Heart left ventricle (tissue), 13 donors: ENCODE results near the gene CACNA2D1.

Experiments
- POLR2A ChIP-seq, 2 donors: fragments of 450-650 bp; IDR thresholded peaks; one replicate each; pipeline ENCODE4 v1.6.1; 2017; ENCODE audit warnings: antibody characterized with exemption in 2 of 2, mild to moderate bottlenecking in 2 of 2, moderate library complexity in 2 of 2
- TF ChIP-seq, protein P1 (sequence below), 12 donors: fragments of 200-600 bp; sonication (generic) in 4 of 12; IDR thresholded peaks; one replicate each; pipeline versions ENCODE4 v1.5.0 to v1.8.0; 2018 to 2022; ENCODE audit warnings: antibody characterized with exemption in 12 of 12, mild to moderate bottlenecking in 5 of 12
- donor health status: ischemic (EF 13 %, LVEDD 7.1; RV severe dilation, severe dysfunction).
- donor health status: DM: no; HTN: yes; CAD: no.
- donor health status: DM: no; HTN: no; CAD: no.
- donor health status: ischemic (EF 25% LVEDD 6.9; RV normal size, moderate dysfunction).
- donor health status: ischemic (EF 25% LVEDD 5.7; RV mildly dilated, moderate dysfunction).
- donor health status: ischemic (EF 35%, LVEDD 5.7; RV mildly dilated, moderate dysfunction).
- donor health status: nonischemic (EF 11% LVEDD 7.7; RV severe dilation, severe dysfunction).
- donor health status: DM: yes; HTN: yes; CAD: no.
- donor health status: PGD.
- donor health status: ischemic (EF 29% LVEDD 5.4; RV normal size, mild dysfunction).
- donor health status: nonischemic (EF 23%, LVEDD 6.1; RV moderate dilation, normal function).

GRCh38 chr7:82382276-82382675, 61.3 kb downstream of the CACNA2D1 start:
- TF ChIP-seq, protein P1, sequence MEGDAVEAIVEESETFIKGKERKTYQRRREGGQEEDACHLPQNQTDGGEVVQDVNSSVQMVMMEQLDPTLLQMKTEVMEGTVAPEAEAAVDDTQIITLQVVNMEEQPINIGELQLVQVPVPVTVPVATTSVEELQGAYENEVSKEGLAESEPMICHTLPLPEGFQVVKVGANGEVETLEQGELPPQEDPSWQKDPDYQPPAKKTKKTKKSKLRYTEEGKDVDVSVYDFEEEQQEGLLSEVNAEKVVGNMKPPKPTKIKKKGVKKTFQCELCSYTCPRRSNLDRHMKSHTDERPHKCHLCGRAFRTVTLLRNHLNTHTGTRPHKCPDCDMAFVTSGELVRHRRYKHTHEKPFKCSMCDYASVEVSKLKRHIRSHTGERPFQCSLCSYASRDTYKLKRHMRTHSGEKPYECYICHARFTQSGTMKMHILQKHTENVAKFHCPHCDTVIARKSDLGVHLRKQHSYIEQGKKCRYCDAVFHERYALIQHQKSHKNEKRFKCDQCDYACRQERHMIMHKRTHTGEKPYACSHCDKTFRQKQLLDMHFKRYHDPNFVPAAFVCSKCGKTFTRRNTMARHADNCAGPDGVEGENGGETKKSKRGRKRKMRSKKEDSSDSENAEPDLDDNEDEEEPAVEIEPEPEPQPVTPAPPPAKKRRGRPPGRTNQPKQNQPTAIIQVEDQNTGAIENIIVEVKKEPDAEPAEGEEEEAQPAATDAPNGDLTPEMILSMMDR (IDR thresholded peaks at IDR 0.05), result no peak
- no peak for TF ChIP-seq POLR2A (IDR thresholded peaks at IDR 0.05)
